ENCODE measurements around the gene P3H3.
"Not testable (repeated sequence)": the region's sequence is repeated elsewhere in the genome, so short reads cannot be mapped to it uniquely, and the experiment has no call there.

The P3H3 gene

GRCh38 chr12:6863586-6864321, 35.5 kb downstream of the P3H3 start:
- Mint-ChIP-seq H3K27me3 (no peaks in the 10 kb centered on the region), H3K4me3 (no peak overlapping the region), H3K9me3 (no peaks in the 10 kb centered on the region), H3K36me3 (ENCODE audit: insufficient read depth) (peaks cover 36% of the 10 kb centered on the region), H3K4me1 (ENCODE audit: low read depth in 2 of 2) (peaks cover 8% of the 10 kb centered on the region in 2 donors), H3K27ac (no peak overlapping the region)
- DNase-seq (no peak), ATAC-seq (replicated peaks) (no peak)

DNA sequence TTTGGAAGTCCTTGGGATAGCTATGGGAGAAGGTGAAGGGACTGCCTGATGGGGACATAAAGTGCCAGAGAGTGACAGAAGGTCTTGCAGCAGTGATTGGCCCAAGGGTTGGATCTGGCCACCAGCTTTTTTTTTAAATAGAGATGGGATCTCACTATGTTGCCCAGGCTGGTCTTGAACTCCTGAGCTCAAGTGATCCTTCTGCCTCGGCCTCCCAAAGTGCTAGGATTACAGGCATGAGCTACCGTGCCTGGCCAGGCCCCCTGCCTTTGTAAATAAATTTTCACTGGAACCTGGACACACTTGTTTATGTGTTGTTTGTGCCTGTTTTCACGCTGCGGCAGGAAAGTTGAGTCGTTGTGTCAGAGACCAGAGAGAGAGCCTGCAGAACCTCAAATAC, 37.1 kb downstream of the P3H3 start:
- H3K27me3 Mint-ChIP-seq; ATAC-seq (replicated peaks); DNase-seq; H3K9me3 Mint-ChIP-seq: not testable (repeated sequence)
- Mint-ChIP-seq H3K4me1 (ENCODE audit: low read depth in 2 of 2) (peaks cover 19 to 20% of the 10 kb centered on the region in 2 donors), H3K4me3 (peak overlapping the region in 1 of 2 donors; percentile 7), H3K27ac (peak overlapping the region; percentile 11 to 57), H3K36me3 (ENCODE audit: insufficient read depth) (peaks cover 33% of the 10 kb centered on the region)

- DNase-seq (no peak), ATAC-seq (replicated peaks) (no peak)
- Mint-ChIP-seq H3K27me3 (no peaks in the 10 kb centered on the region), H3K9me3 (no peaks in the 10 kb centered on the region), H3K36me3 (ENCODE audit: insufficient read depth) (peaks cover 36% of the 10 kb centered on the region), H3K4me3 (peak overlapping the region; percentile 85 to 87), H3K27ac (peak overlapping the region in 1 of 2 donors; percentile 89), H3K4me1 (ENCODE audit: low read depth in 2 of 2) (peaks cover 29% of the 10 kb centered on the region in 2 donors)
Observed at GRCh38 chr12:6866163-6866919, 38.1 kb downstream of the P3H3 start.

GRCh38 chr12:6866920-6867412, 38.8 kb downstream of the P3H3 start:
- Mint-ChIP-seq H3K4me1 (ENCODE audit: low read depth in 2 of 2) (peaks cover 33 to 35% of the 10 kb centered on the region in 2 donors), H3K27me3 (no peaks in the 10 kb centered on the region), H3K4me3 (peak overlapping the region; percentile 85 to 87), H3K36me3 (ENCODE audit: insufficient read depth) (peaks cover 31% of the 10 kb centered on the region), H3K9me3 (no peaks in the 10 kb centered on the region), H3K27ac (peak overlapping the region; percentile 83 to 89)
- ATAC-seq (replicated peaks), result peak; percentile 10
- DNase-seq, result no peak

- DNase-seq (peak; percentile 55 to 61 (median 57)), ATAC-seq (replicated peaks) (peak; percentile 76)
- Mint-ChIP-seq H3K9me3 (no peaks in the 10 kb centered on the region), H3K27ac (peak within 1 kb of the TSS; percentile 83 to 89), H3K27me3 (no peaks in the 10 kb centered on the region), H3K36me3 (ENCODE audit: insufficient read depth) (peaks cover 37% of the 10 kb centered on the region), H3K4me3 (peak within 1 kb of the TSS; percentile 85 to 87), H3K4me1 (ENCODE audit: low read depth in 2 of 2) (peaks cover 40 to 41% of the 10 kb centered on the region in 2 donors)
Observed at GRCh38 chr12:6867413-6868210, 39.4 kb downstream of the P3H3 start, which contains the start of gene TPI1. TSS of gene TPI1 (plus strand) at chr12:6867531. CDS start at chr12:6867567, 36 bp downstream.

- Mint-ChIP-seq H3K27me3 (no peaks in the 10 kb centered on the region), H3K9me3 (no peaks in the 10 kb centered on the region), H3K36me3 (ENCODE audit: insufficient read depth) (peaks cover 42% of the 10 kb centered on the region), H3K4me3 (peak overlapping the region; percentile 85 to 87), H3K27ac (peak overlapping the region; percentile 69 to 89), H3K4me1 (ENCODE audit: low read depth in 2 of 2) (peaks cover 41 to 46% of the 10 kb centered on the region in 2 donors)
- ATAC-seq (replicated peaks) (no peak), DNase-seq (no peak)
Observed at GRCh38 chr12:6868211-6869048, 40.2 kb downstream of the P3H3 start.

DNA sequence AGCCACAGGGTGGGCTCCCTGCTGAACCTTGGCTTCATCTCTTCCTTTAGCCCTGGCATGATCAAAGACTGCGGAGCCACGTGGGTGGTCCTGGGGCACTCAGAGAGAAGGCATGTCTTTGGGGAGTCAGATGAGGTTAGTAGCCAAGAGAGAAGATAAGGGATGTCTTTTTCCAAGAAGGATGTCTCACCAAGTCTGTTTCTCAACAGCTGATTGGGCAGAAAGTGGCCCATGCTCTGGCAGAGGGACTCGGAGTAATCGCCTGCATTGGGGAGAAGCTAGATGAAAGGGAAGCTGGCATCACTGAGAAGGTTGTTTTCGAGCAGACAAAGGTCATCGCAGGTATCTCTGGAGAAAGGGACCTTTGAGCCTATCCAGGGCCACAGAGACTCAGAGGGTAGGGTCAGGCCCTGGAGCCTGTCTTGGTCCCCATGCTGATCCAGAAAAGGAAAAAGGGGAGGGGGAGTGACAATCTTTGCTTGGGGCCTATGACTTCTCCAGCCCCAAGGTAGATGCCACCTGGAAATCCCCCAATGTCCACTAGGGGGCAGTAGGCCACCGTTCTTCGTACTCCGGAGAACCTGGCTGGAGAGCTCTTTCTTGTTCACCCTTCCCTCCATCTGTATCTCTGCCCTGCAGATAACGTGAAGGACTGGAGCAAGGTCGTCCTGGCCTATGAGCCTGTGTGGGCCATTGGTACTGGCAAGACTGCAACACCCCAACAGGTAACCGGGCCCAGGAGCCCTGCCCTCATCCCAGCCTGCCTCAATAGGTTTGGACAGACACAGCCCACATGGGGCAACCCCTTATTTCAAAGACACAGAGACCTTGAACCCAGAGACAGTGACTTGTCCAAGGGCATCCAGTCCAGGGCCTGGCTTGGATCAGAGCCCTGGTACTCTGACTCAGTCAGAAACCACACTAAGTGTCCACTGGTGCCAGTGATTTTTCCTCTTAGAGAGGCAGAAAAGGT, 41.1 kb downstream of the P3H3 start:
- Mint-ChIP-seq H3K4me1 (ENCODE audit: low read depth in 2 of 2) (peaks cover 45 to 48% of the 10 kb centered on the region in 2 donors), H3K4me3 (peak overlapping the region; percentile 85 to 87), H3K9me3 (no peaks in the 10 kb centered on the region), H3K27ac (peak overlapping the region; percentile 69 to 89), H3K27me3 (no peaks in the 10 kb centered on the region), H3K36me3 (ENCODE audit: insufficient read depth) (peaks cover 45% of the 10 kb centered on the region)
- ATAC-seq (replicated peaks) (peak; percentile 8), DNase-seq (peak; percentile 85 to 88 (median 86))

GRCh38 chr12:6870304-6870703, 42.1 kb downstream of the P3H3 start:
- not testable (repeated sequence) for H3K27me3 Mint-ChIP-seq, DNase-seq

GRCh38 chr12:6871052-6871957, 43.1 kb downstream of the P3H3 start:
- DNase-seq (no peak), ATAC-seq (replicated peaks) (no peak)
- no peaks in the 10 kb centered on the region for H3K9me3 Mint-ChIP-seq
- peaks cover 45% of the 10 kb centered on the region for H3K36me3 Mint-ChIP-seq (ENCODE audit: insufficient read depth)
- H3K4me1 Mint-ChIP-seq (ENCODE audit: low read depth in 2 of 2), result peaks cover 45 to 48% of the 10 kb centered on the region in 2 donors
- H3K27me3 Mint-ChIP-seq, result no peaks in the 10 kb centered on the region
- peak overlapping the region; percentile 92 to 95 for H3K27ac Mint-ChIP-seq
- H3K4me3 Mint-ChIP-seq, result peak overlapping the region; percentile 94 to 95

More at GRCh38 chr12:6870304-6870703, 42.1 kb downstream of the P3H3 start:
- H3K4me1 Mint-ChIP-seq (ENCODE audit: low read depth in 2 of 2), result peaks cover 45 to 48% of the 10 kb centered on the region in 2 donors
- H3K9me3 Mint-ChIP-seq; H3K4me3 Mint-ChIP-seq; ATAC-seq (replicated peaks): not testable (repeated sequence)
- H3K36me3 Mint-ChIP-seq (ENCODE audit: insufficient read depth), result peaks cover 45% of the 10 kb centered on the region
- H3K27ac Mint-ChIP-seq, result peak overlapping the region; percentile 41 to 52

GRCh38 chr12:6872073-6873048, 44.2 kb downstream of the P3H3 start:
- peak; percentile 83 to 90 (median 88) for DNase-seq
- Mint-ChIP-seq H3K27me3 (no peaks in the 10 kb centered on the region), H3K27ac (peak overlapping the region; percentile 92 to 95), H3K4me1 (ENCODE audit: low read depth in 2 of 2) (peaks cover 45 to 48% of the 10 kb centered on the region in 2 donors), H3K9me3 (no peaks in the 10 kb centered on the region), H3K4me3 (peak overlapping the region; percentile 94 to 95), H3K36me3 (ENCODE audit: insufficient read depth) (peaks cover 43% of the 10 kb centered on the region)
- peak; percentile 42 for ATAC-seq (replicated peaks)
